Thoracic aorta (tissue), 2 donors: ENCODE measurements around the gene BCAS1. TPM values are rescaled to one million over a fixed set of nuclear protein-coding genes. Genes with fewer than 3 reads are reported as not detected.
A peak's percentile ranks its signal among the peaks of the same experiment; 100 is the strongest.

Experiments used
- ATAC-seq: fragments of 150-250 bp; one replicate; pipeline ENCODE4 v1.8.0; 2017; ENCODE audit warnings: low read depth; ENCODE audit not compliant: insufficient number of reproducible peaks, low FRiP score
- DNase-seq: peaks from one replicate; pipeline ENCODE4 v3.0.0-alpha.2; 2020; ENCODE audit warnings: low spot score
- H3K27ac ChIP-seq, 2 donors: fragments of 200-600 bp; sonication (generic); 1 replicate in 1 of 2; 2 replicates in 1 of 2; pipeline ENCODE4 v1.5.1; 2016; ENCODE audit warnings: mild to moderate bottlenecking in 2 of 2, moderate library complexity in 2 of 2
- H3K27me3 ChIP-seq: fragments of 200-600 bp; sonication (generic); replicated peaks from 2 replicates; pipeline ENCODE4 v1.6.0; 2016; ENCODE audit warnings: mild to moderate bottlenecking; ENCODE audit not compliant: insufficient read depth
- H3K36me3 ChIP-seq: fragments of 200-600 bp; sonication (generic); one replicate; pipeline ENCODE4 v1.5.1; 2016
- H3K4me1 ChIP-seq, 2 donors: fragments of 200-600 bp; sonication (generic); 1 replicate in 1 of 2; 2 replicates in 1 of 2; pipeline versions ENCODE4 v1.5.1 to v1.6.0; 2016; ENCODE audit warnings: low read depth in 2 of 2, mild to moderate bottlenecking in 1 of 2; ENCODE audit not compliant: control insufficient read depth in 1 of 2
- H3K4me3 ChIP-seq: fragments of 200-600 bp; sonication (generic); 2 replicates; pipeline ENCODE4 v1.5.1; 2016; ENCODE audit warnings: mild to moderate bottlenecking
- H3K9me3 ChIP-seq: fragments of 200-600 bp; sonication (generic); 2 replicates; pipeline ENCODE4 v1.5.1; 2016
- total RNA-seq, 2 donors: library from RNA; depleted of rRNA; stranded (reverse); fragments of >200 nt; gene quantifications; one replicate each; pipeline versions ENCODE4 v1.1.0 to v1.2.3, GENCODE V29; 2016
- TF ChIP-seq, protein P1 (sequence below): fragments of 200-600 bp; sonication (generic); IDR thresholded peaks from one replicate; pipeline ENCODE4 v1.5.1; 2019; ENCODE audit warnings: antibody characterized with exemption

BCAS1 gene
- total RNA-seq, 2 donors from 2014 or later: under 0.01 to 3.6 TPM

DNA sequence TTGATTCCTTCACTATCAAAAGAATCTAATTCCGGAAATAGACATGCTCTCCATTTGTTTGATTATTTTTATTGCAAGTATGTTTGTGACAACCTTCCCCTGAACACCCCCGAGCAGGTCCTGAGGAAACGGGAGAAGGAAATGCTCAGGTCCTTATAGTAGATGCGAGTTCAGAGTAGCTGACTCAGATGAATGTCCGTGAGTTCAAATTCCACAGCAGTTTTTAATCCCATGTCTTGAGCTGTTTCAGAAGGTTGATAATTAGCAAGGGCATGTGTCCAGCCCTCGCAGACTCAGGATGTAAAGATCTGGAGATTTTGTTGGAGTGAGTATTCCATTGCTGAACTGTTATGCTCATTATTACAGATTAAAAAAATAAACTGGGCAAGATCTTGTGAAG lies 169.3 kb downstream of the BCAS1 start:
- ATAC-seq (no peak), DNase-seq (no peak)
- H3K27me3 ChIP-seq: no peaks in the 10 kb centered on the region
- peaks cover 18 to 37% of the 10 kb centered on the region in 2 donors for H3K4me1 ChIP-seq
- peak overlapping the region; percentile 49 to 73 for H3K27ac ChIP-seq
- H3K36me3 ChIP-seq: no peaks in the 10 kb centered on the region
- TF ChIP-seq, protein P1, sequence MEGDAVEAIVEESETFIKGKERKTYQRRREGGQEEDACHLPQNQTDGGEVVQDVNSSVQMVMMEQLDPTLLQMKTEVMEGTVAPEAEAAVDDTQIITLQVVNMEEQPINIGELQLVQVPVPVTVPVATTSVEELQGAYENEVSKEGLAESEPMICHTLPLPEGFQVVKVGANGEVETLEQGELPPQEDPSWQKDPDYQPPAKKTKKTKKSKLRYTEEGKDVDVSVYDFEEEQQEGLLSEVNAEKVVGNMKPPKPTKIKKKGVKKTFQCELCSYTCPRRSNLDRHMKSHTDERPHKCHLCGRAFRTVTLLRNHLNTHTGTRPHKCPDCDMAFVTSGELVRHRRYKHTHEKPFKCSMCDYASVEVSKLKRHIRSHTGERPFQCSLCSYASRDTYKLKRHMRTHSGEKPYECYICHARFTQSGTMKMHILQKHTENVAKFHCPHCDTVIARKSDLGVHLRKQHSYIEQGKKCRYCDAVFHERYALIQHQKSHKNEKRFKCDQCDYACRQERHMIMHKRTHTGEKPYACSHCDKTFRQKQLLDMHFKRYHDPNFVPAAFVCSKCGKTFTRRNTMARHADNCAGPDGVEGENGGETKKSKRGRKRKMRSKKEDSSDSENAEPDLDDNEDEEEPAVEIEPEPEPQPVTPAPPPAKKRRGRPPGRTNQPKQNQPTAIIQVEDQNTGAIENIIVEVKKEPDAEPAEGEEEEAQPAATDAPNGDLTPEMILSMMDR: no peak
- no peaks in the 10 kb centered on the region for H3K9me3 ChIP-seq
- peak overlapping the region; percentile 6 for H3K4me3 ChIP-seq

GRCh38 chr20:53900380-53900999 lies 169.9 kb downstream of the BCAS1 start:
- no peak for DNase-seq
- Histone ChIP-seq H3K36me3 (no peaks in the 10 kb centered on the region), H3K9me3 (no peaks in the 10 kb centered on the region), H3K4me1 (peaks cover 18 to 37% of the 10 kb centered on the region in 2 donors), H3K4me3 (peak overlapping the region; percentile 6), H3K27ac (peak overlapping the region; percentile 49 to 73), H3K27me3 (no peaks in the 10 kb centered on the region)
- ATAC-seq: peak; percentile 66
- TF ChIP-seq, protein P1: no peak

DNA sequence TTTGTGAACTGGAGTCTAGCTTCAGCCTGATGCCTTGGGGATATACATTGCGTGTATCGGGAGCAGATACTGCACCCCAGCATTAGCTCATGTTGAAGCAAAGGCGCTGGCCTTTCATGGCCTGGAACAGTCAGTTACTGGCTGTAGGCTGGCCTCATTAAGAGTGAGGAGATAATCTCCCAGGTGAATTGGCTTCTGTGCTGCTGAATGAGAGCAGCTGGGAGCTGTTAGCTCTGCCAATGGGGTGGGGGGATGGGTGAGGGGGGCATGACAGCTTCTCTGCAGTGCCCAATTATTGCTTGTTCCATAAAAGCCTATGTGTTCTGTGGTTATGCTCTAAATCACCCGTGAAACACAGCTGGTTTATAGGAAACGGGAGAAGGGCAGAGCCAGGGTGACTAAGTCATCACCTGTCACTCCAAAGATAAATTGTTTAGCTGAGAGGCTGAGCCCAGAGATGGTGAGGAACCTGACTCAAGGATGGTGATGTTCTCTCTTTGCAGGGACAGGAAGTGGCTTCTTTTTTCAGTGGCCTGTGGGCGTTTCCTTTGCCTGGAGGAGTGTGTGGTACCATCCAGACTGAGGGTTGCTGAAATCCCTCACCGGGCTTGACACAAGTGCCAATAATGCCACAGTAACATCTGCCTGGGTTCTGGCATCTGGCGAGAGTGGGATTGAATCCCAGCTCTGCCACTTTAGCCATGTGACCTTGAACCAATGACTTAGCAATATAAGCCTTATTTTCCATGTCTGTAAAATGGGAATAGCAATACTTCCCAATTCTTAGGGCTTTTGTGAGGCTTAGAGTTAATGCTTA lies 170.8 kb downstream of the BCAS1 start:
- no peak overlapping the region for H3K4me3 ChIP-seq
- peak overlapping the region in 1 of 2 donors; percentile 73 for H3K27ac ChIP-seq
- peaks cover 18 to 37% of the 10 kb centered on the region in 2 donors for H3K4me1 ChIP-seq
- H3K27me3 ChIP-seq: no peaks in the 10 kb centered on the region
- TF ChIP-seq, protein P1: no peak
- no peaks in the 10 kb centered on the region for H3K9me3 ChIP-seq
- H3K36me3 ChIP-seq: no peaks in the 10 kb centered on the region
- DNase-seq: no peak
- peak; percentile 39 for ATAC-seq

DNA sequence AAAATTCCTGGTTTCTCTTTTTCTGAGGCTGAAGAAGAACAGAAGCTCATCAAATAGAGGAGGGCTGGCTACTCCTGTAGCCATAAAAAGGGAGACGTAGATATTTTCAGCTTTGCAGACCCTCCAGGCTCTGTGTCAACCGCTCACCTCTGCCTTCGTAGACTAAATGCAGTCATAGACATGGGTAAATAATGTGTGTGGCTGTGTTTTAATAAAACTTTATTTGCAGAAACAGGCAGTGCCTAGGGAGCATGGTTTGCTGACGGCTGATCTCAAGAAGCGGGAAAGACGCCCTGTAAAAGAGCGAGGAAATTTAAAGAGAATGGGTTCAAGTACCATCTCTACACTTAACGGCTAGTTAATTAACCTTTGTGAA lies 171.8 kb downstream of the BCAS1 start:
- Histone ChIP-seq H3K36me3 (no peaks in the 10 kb centered on the region), H3K27me3 (no peaks in the 10 kb centered on the region), H3K4me1 (peaks cover 18 to 37% of the 10 kb centered on the region in 2 donors), H3K9me3 (no peaks in the 10 kb centered on the region), H3K4me3 (no peak overlapping the region), H3K27ac (no peak overlapping the region)
- ATAC-seq (no peak), DNase-seq (no peak)
- TF ChIP-seq, protein P1: no peak

DNA sequence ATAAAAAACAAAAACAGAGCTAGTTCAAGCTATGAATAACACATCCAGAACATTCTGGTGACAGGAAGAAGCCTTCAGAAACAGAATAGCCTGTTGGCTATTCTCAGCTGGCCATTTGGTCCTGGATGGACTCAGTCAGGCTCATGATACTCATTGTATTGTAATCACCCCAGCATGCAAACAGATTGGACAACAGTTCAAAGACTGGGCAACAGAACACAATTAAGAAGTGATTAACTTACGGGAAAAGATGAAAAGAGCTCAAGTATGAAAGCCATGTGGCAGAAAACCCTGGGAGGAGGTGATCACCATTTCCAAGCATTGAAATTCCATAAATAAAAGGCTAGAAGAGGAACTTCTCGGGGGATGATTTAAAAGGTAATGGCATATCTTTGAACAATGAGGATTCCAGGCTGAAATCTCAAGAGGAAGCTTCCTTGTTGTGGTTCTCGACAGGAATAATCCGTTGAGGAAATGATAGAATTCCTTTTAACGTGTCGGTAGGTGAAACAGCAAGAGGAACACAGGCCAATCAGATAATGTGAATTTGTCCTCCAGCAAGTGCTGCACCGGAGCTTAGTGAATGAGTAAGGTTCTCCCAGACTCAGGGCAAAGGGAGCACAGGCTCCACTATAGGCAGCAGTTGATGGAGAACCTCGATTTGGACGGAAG lies 172.4 kb downstream of the BCAS1 start:
- H3K4me1 ChIP-seq: peaks cover 18 to 37% of the 10 kb centered on the region in 2 donors
- H3K27ac ChIP-seq: no peak overlapping the region
- ATAC-seq (no peak), DNase-seq (no peak)
- H3K27me3 ChIP-seq: no peaks in the 10 kb centered on the region
- no peaks in the 10 kb centered on the region for H3K36me3 ChIP-seq
- H3K4me3 ChIP-seq: no peak overlapping the region
- TF ChIP-seq, protein P1: no peak
- no peaks in the 10 kb centered on the region for H3K9me3 ChIP-seq
